HG03039 (cell line): Measurements from ENCODE around the gene KDM2A.

Experiments
- ATAC-seq: cut with Tn5 transposase; IDR thresholded peaks from one replicate; pipeline ENCODE4 v1.9.1; 2021; ENCODE audit warnings: mild to moderate bottlenecking, moderate library complexity; ENCODE audit not compliant: unreplicated experiment

KDM2A gene

DNA sequence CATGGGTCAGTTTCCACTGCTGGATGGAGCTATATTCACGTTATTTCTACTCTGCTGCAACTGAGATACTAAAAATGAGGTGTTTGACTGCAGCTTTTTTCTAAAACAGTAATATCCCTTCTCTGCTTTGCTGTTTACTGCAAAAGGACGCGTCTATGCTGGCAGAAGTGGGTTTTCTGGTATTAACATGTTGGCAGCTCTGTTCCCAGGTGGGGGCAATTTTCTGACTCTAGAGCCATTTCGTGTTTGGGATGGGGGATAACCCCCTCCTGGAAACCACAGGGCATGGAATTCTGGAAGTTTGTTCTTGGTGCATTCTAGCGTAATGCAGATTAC is 152.1 kb downstream of the KDM2A start:
- ATAC-seq, result no peak

DNA sequence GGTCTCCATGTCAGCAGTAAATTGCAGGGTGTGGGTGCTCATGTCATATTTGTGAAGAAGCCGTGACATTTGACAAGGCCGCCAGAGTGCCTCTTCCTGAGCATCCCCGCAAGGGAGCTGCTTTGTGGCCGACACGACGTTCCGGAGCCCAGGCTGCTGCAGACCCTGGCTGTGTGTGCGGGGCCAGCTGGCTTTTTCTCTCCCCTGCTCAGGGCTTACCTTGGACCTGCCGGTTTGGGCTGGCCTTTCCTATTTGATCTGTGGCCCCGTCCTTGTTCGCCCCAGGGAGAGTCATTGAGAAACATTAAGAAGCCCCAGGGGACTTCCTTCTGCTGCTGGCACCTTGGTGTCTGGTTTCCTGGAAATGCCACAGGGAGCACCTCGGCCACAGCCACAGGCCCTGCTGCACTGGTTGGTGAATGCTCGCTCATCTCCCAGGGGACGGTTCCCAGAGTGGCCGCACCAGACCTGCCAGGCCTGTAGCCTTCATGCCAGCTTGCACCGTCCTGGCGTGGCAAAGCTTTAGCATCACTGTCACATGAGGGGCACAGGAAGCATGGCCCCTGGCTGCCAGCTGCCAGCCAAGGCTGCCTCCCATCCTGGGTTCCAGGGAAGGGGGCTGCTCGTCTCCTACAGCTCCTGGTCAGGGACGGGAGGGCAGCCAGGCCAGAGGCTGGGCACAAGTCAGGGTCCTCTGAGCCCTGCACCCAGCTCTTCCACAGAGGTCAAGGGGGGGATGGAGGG is 152.7 kb downstream of the KDM2A start:
- ATAC-seq, result no peak

DNA sequence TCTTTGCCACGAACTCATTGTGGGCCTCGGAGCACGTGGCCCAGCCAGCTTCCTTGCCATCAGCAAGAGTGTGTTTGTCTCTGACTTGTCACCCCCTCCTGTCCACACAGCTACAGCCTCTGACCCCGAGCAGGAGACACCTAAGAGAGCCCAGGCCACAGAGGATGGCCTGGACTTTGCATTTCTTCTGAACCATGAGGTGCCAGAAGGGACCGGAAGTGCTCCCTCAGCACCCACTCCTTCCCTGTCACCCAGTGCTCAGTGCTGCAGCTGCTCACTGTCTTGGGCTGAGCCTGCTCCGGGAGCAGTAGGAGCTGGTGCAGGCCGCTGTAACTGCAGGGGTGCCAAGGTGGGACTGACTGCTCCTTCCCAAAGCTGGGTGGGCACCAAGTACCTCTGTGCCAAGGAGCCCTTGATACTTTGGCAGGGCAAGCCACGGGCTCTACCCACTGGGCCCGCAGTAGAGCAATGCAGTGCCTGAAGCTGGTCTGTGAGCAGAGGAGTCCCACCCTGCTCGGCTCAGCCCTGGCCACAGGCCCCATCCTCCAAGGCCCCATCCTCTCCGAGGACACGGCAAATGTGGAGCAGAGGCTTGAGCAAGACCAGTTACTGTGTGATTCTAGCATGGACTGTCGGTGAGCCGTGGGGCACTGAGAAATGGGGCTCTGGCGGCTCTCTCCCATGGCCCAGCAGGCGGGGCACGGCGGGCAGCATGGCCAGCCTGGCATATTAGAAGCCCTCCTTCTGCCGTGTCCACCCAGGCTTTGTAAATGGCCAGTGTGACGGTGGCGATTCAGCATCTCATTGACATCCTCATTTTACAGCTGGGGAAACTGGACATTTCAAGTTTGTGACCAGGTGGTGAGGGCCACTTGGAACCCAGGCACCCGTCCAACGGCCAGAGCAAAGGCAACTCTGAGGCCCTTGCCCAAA is 153.5 kb downstream of the KDM2A start:
- ATAC-seq, result no peak

DNA sequence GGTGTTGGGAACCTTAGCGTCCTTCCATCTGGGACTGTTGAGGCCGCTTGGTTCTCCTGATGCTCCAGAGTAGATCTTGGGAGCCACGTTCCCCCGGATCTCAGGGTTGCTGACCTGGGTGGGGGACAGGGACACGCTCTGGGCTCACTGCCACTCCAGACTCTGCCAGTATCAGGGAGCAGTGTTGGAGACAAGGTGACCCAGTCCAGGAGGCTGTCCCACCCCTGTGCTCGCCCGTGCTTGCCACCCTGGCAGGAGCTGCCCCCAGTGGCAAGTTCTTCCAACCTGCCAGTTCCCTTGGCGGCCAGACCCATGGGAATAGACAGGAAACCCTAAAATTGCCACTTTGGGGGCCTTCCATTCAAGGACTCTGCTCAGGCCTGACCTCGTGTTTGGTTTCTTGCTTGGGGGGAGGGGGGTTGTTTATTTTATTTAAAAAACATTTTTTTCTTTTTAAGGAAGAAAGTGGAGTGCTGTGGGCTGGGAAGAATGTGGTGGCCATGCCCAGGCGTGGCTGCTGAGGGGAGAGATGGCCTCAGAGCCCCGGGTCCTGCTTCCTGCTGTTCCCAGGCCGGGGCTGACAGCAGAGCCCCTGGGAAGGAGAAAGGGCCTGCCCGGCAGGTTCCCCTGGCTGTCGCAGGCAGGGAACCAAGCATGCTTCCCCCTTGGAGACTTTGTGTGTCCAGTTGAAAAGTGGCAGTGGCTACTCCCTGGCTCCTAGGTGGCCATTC is 154.4 kb downstream of the KDM2A start:
- ATAC-seq, result no peak

DNA sequence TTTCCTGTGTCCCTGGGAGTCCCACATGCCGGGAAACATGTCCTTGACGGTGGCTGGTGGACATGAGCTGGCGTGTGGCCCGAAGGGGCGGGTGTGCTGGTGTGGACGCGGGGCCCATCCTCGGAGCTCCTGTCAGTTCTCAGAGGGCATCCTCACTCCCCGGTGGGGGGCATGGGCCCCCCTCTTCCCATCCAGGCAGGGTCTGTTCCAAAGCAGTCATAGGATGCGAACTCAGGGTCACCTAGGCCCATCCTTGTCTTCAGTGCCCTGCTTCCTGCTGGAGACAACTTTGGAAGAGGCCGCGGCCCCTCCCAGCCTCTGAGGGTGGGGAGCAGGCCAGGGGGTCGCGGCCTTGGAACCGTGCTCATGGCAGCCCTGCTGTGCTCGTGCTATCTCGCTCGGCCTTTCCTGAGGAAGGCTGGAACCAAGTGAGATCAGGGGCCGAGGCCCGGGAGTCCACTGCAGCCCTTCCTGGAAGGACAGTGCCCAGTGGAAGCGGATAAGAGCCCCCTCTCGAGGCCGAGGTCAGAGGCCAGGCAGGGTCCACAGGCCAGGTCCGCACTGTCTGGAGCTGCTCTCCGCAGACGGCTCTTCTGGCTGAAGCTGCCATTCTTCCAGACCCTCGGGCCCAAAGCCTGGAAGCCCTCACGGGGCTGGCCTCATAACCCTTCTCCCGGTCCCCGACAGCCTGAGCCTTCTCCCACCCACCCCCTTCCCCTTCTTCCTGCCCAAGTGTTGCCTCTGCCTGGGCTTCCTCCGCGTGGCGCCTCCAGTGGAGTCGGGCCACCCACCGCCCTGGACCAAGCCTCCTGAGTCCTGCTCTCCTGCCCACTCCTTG is 155.9 kb downstream of the KDM2A start:
- no peak for ATAC-seq

DNA sequence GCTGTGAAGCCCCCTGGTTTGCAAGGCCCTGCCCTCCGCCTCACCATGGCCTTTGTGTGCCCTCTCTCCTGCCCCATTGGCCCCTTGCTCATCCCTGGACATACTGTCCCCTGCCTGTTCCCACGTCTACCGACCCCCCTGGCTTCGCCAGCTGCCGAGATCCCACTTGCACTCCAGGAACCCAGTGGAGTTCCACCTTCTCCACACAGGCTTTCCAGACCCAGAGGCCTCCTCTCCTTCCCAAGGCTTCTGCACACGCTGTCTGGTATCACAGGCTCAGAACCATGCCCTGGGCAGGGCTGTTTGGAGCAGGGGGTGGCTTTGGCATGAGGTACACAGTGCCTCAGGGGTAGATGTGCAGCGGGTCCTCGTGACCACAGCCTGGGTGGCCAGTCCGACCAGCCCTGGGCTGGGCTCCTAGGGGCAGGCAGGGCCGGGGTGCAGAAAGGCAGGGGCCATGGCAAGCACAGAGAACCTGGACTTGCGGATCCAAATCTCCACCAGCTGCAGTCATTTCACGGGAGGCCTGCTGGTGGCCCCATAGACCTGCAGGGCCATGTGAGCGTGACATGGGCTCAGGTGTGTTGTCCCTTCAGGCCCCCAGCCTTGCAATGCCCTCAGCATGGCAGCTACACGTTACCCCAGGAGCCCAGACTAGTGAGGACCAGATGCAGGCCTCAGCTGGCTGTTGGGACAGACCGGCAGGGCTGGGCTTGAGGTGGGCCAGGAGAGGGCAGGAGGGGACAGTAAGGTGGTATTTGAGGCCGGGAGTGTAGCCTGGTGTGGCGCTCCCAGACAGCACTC is 156.7 kb downstream of the KDM2A start:
- ATAC-seq, result no peak

DNA sequence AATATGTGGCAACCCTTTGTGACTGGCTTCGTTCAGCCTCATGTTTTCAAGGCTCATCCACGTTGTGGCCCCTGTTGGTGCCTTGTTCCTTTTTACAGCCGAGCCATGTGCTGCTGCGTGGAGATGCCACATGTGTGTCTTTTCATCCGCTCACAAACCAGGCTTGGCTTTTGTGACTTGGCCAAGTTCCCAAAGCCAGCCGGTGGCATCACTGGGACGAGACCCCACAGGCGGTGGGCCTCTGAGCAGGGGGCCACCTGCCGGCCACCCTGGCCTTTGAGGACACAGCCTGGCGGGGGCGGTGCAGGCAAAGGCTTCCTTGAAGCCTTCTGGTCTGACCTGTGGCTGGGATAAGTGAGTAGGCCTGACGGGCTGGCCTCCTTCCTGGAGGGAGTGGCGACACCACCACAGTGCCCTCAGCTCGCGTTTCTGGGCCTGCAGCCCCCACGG is 157.7 kb downstream of the KDM2A start:
- ATAC-seq, result no peak

DNA sequence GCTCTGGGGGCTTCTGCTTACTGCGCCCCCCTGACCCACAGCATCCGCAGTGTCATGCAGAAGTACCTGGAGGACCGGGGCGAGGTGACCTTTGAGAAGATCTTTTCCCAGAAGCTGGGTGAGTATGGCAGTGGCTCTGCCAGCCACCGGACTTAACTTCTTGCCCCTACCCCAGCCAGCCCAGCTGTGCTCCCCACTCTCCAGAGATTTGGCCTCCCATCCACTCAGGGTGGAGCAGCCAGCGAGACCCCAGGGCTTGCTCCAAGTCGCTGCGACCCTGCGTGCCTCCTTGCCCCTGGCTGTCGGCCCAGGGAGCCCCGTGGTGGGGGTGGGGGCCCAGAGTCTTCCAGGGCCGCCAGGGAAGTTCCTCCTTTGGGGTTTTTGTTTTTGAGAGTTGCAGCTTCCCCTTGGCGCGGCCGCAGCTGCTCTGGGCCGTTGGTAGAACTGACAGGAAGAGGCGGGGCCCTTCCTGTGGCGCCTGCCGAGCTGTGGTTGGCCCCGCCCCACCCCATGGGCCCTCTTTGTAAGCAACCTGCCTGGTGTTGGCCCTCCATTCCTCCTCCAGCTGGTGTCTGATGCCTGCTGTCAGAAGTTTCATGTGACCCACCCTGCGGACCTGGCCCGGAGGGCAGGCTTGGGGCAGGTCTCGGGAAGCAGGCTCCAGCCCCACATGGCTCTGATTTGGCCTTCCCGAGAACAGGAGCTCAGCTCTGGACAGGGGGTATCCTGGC is 158.3 kb downstream of the KDM2A start:
- ATAC-seq, result peak; percentile 66

DNA sequence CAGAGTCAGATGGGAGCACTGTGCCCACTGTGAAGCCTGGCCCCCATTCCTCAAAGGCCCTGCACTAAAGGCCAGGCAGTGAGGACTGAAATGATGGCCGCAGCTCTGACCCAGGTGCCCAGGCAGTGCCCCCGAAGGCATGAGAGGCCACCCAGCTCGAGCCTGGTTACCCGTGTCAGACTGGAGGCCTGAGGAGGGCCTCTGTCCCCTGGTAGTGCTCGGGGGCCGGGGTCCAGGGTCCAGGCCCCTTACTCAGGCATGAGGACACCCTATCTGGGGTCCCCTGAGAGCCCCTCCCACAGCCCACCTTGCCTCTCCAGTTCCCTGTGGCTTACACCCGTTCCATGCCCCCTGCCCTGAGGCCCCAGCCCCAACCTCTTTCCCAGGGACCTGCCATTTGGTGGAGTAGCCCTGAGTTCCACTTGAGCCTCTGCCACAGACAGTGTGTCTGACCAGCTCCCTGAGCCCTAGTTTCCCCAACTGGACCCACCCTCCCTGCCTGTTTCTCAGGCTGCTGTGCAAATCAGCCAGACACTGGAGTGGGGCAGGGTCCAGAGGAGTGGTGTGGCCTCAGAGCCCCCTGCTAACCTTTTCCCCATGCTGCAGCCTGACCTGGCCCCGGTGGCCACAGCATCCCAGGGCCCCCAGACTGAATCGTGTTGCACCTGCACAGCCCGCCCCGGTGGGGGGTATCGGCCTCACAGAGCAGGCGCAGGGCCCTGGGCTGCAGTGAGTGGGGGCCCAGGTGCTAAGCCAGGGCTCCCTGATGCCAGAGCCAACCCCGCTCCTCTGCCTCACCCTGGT is 159.3 kb downstream of the KDM2A start:
- ATAC-seq, result no peak

DNA sequence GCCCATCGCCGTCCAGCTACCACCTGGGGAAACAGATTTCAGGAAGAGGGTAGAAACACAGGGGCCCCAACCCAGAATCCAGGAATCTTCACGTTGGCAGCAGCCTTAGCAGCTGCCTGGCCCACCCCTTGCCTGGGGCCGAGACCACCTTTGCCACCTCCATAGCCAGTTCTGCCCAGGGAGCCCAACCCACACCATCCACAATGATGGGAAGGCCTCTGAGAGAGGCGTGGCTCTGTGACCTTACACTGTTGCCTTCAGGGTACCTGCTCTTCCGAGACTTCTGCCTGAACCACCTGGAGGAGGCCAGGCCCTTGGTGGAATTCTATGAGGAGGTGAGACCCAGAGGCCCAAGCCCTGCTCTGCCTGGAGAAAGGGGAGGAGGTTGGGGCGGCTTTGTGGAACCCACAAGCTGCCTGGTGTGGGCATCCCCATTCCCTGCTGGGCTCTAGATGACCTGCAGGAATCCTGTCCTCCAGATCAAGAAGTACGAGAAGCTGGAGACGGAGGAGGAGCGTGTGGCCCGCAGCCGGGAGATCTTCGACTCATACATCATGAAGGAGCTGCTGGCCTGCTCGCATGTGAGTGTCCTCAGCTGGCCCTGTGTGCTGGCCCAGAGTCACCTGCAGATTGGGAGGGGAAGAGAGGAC is 160.0 kb downstream of the KDM2A start:
- ATAC-seq, result no peak

DNA sequence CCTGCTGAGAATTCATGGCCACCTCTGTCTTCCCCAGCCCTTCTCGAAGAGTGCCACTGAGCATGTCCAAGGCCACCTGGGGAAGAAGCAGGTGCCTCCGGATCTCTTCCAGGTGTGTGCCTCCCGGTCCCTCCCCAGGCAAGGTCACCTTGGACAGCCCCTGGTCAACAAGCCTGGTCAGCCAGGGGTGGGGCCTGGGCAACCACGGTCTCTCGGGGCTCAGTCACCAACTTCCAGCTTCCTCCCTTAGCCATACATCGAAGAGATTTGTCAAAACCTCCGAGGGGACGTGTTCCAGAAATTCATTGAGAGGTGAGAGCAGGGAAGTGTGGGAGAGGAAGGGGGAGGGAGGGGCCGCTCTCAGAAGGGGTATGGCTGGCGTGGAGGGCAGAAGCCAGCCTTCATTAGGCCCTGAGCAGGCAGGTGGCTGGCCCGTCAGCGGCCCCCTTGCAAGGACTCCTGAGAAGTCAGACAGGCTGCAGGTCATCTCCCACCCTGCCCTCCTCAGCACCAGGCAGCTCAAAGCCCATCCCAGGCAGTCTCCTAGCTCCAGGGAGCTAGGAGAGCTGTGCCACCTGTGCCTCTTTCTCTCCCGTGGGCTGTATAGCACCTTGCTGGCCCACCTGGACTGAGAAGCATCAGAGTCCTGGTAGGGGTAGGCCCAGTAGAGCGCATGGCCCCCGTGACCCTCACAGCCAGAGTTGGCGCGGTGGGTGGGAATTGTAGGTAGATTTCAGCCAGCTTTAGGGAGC is 160.7 kb downstream of the KDM2A start:
- no peak for ATAC-seq

DNA sequence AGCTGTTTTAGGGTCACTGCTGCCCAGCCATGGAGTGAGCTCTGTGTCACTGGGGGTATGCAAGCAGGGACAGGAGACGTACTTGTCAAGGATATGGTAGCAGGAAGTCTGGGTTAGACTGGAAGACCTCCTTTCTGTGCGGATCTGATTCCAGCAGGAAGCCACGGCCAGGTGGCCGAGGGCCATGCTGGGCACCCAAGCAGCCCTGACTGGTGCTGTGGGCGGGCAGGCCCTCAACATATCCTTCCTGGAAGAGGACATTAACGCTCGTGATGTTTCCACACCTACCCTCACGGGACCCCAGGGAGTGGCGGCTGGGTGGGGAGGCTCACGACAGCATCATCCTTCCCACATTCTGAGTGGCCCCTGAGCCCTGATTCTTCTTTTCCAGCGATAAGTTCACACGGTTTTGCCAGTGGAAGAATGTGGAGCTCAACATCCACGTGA is 161.3 kb downstream of the KDM2A start:
- ATAC-seq, result no peak

DNA sequence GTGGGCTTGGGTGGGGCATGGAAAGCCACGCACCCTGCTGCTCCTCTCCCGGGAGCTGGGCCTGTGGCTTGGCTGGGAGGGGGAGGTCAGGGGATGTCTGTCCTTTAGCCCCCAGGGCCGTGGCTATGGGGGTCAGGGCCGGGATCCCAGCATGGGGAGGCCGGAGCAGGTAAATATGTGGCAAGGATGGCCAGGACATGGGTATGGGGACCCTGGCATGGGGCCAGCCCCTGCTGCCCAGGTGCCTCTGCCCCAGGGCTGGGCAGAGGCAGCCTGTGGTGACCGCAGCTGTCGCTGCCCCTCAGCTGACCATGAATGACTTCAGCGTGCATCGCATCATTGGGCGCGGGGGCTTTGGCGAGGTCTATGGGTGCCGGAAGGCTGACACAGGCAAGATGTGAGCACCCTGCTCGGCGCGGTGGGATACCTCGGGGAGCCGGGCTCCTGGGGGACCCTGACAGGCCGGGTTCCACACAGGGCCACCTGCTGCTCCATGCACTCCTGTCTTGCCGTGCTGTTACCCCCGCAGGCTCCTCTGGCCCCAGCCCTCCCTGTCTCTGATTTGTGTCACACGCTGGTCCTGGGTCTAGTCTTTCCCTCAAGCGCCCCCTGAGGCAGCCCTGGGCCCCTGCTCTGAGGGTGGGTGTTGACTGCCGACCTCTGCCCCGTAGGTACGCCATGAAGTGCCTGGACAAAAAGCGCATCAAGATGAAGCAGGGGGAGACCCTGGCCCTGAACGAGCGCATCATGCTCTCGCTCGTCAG is 161.9 kb downstream of the KDM2A start:
- no peak for ATAC-seq

DNA sequence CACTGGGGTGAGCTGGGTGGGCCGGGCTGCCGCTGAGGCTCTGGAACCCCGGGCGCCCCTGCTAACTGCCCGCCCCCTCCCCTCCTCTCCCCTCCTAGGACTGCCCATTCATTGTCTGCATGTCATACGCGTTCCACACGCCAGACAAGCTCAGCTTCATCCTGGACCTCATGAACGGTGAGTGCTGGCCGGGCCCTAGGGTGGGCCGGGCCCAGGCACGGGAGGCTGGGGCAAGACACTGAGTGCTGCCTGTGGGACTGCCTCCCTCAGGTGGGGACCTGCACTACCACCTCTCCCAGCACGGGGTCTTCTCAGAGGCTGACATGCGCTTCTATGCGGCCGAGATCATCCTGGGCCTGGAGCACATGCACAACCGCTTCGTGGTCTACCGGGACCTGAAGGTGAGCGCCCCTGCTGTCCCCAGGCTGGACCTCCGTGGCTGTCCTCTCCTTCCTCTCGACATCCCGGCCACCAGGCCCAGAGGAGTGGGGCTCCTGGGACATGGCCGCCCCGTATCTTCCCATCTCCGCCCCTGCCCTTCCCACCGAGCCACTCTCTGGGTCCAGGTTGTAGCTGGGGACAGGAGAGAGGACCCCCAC is 162.6 kb downstream of the KDM2A start:
- ATAC-seq, result no peak

DNA sequence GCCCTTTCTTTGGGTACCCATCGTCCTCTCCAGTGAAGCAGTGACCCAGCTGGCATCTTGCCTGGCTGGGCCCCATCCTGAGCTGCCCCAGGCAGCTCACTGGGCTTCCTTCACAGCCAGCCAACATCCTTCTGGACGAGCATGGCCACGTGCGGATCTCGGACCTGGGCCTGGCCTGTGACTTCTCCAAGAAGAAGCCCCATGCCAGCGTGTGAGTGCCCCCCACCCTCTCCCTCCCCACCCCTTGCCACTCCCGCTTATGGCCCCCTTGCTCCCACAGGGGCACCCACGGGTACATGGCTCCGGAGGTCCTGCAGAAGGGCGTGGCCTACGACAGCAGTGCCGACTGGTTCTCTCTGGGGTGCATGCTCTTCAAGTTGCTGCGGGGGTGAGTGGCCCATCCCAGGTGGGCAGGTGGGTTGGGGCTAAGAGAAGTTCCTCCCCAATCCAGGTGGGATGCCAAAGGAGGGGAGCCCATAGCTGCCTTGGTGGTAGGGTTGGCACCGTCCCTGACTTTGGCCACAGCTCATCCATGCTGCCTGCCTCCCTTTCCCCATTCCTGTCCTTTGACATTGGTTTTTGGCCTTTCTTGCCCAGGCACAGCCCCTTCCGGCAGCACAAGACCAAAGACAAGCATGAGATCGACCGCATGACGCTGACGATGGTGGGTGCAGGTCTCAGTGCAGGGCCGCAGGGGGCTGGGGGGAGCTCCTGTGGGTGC is 163.3 kb downstream of the KDM2A start:
- ATAC-seq, result no peak
